ENCODE data around the gene ATRNL1. TPM values are rescaled to one million over a fixed set of nuclear protein-coding genes. Genes with fewer than 3 reads are reported as not detected.

Gene ATRNL1
- total and polyA plus RNA-seq, 2 of the 8 experiments (the other 6 are each of a cell fraction or from before 2014, with no cell fraction given) = 5.1 to 17.6 TPM

DNA sequence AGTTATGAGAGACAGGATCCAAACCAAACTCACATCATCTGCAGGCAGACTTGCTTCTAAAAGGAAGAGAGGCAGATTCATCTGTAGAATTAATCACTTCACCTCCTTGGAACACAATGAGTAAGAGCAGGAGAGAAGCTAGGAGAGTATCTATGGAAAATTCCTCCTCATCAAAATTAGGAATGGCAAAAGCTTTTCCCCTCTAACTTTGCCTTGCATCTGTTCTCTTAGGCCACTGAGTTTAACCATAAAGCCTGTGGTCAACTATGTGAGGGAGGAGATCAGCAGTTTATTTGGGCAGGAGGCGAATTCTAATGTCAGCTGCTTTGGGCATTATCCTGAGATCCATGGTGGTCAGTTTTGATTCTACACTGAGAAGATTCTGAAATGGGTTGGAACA, 618.1 kb downstream of the ATRNL1 start (continued):
- TF ChIP-seq NANOG (IDR thresholded peaks at IDR 0.05; ENCODE audit: insufficient read depth, low read depth, low read length, poor library complexity, severe bottlenecking) = no peak
- TF ChIP-seq, protein P1, sequence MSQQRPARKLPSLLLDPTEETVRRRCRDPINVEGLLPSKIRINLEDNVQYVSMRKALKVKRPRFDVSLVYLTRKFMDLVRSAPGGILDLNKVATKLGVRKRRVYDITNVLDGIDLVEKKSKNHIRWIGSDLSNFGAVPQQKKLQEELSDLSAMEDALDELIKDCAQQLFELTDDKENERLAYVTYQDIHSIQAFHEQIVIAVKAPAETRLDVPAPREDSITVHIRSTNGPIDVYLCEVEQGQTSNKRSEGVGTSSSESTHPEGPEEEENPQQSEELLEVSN (IDR thresholded peaks at IDR 0.05) = no peak
- no peak for TF ChIP-seq EZH2 (IDR thresholded peaks at IDR 0.05; ENCODE audit: low read depth, low read length, severe bottlenecking)
- TF ChIP-seq SP1 (IDR thresholded peaks at IDR 0.05; ENCODE audit: low read depth, low read length) = no peak
- TF ChIP-seq SUZ12 (IDR thresholded peaks at IDR 0.05; ENCODE audit: low read length) = no peak
- no peak for TF ChIP-seq SIRT6 (IDR thresholded peaks at IDR 0.05; ENCODE audit: low read length)

Data from H1 (cell line).